Measurements from ENCODE around the gene LAMA5.

Gene LAMA5

GRCh38 chr20:62288535-62289105 is 78.5 kb downstream of the LAMA5 start:
- no peak for TF ChIP-seq CTCF (conservative IDR thresholded peaks at IDR 0.05; ENCODE audit: low read length)
- H3K4me3 ChIP-seq (ENCODE audit: low read length), result no peak overlapping the region

GRCh38 chr20:62287759-62288534 is 79.2 kb downstream of the LAMA5 start:
- H3K4me3 ChIP-seq (ENCODE audit: low read length), result no peak overlapping the region
- DNase-seq (ENCODE audit: low read depth), result no peak
- no peak for TF ChIP-seq CTCF (conservative IDR thresholded peaks at IDR 0.05; ENCODE audit: low read length)

More at GRCh38 chr20:62288535-62289105, 78.5 kb downstream of the LAMA5 start:
- DNase-seq (ENCODE audit: low read depth), result no peak

GRCh38 chr20:62287129-62287528 is 80.0 kb downstream of the LAMA5 start:
- no peak overlapping the region for H3K4me3 ChIP-seq (ENCODE audit: low read length)
- no peak for TF ChIP-seq CTCF (conservative IDR thresholded peaks at IDR 0.05; ENCODE audit: low read length)
- DNase-seq (ENCODE audit: low read depth), result no peak

- no peak overlapping the region for H3K4me3 ChIP-seq (ENCODE audit: low read length)
Observed at GRCh38 chr20:62286493-62287064, 80.5 kb downstream of the LAMA5 start.

GRCh38 chr20:62285722-62286121 is 81.4 kb downstream of the LAMA5 start:
- no peak for DNase-seq (ENCODE audit: low read depth)
- TF ChIP-seq CTCF (conservative IDR thresholded peaks at IDR 0.05; ENCODE audit: low read length), result no peak
- H3K4me3 ChIP-seq (ENCODE audit: low read length), result no peak overlapping the region

More at GRCh38 chr20:62286493-62287064, 80.5 kb downstream of the LAMA5 start:
- DNase-seq (ENCODE audit: low read depth), result no peak
- no peak for TF ChIP-seq CTCF (conservative IDR thresholded peaks at IDR 0.05; ENCODE audit: low read length)

- no peak for TF ChIP-seq CTCF (conservative IDR thresholded peaks at IDR 0.05; ENCODE audit: low read length)
- DNase-seq (ENCODE audit: low read depth), result no peak
- no peak overlapping the region for H3K4me3 ChIP-seq (ENCODE audit: low read length)
Observed at GRCh38 chr20:62285151-62285550, 82.0 kb downstream of the LAMA5 start.

- DNase-seq (ENCODE audit: low read depth), result no peak
- TF ChIP-seq CTCF (conservative IDR thresholded peaks at IDR 0.05; ENCODE audit: low read length), result no peak
- H3K4me3 ChIP-seq (ENCODE audit: low read length), result no peak overlapping the region
Observed at GRCh38 chr20:62284448-62284847, 82.7 kb downstream of the LAMA5 start.
